ENCODE measurements around the gene MPP3. TPM values are rescaled to one million over a fixed set of nuclear protein-coding genes. Genes with fewer than 3 reads are reported as not detected.
"Not testable (repeated sequence)": the region's sequence is repeated elsewhere in the genome, so short reads cannot be mapped to it uniquely, and the experiment has no call there.

Gene MPP3
- total RNA-seq, 4 donors from 2014 or later = 1.6 to 16.1 (median 10.5) TPM

DNA sequence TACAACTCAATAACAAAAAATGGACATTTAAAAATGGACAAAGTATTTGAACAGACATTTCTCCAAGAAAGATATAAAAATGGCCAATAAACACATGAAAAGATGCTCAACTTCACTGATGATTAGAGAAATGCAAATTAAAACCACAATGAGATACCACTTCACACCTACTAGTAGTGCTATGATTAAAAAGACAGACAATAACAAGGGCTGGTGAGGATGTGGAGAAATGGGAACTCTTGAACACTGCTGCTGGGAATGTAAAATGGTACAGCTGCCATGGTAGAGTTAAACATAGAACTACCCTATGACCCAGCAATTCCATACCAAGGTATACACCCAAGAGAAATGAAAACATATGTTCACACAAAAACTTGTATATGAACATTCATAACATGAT is 27.8 kb downstream of the MPP3 start:
- DNase-seq = no peak
- Histone ChIP-seq H3K27me3 (no peaks in the 10 kb centered on the region), H3K9me3 (no peaks in the 10 kb centered on the region), H3K4me3 (no peak overlapping the region), H3K36me3 (no peaks in the 10 kb centered on the region), H3K27ac (no peak overlapping the region), H3K4me1 (no peaks in the 10 kb centered on the region)
- TF ChIP-seq, protein P1, sequence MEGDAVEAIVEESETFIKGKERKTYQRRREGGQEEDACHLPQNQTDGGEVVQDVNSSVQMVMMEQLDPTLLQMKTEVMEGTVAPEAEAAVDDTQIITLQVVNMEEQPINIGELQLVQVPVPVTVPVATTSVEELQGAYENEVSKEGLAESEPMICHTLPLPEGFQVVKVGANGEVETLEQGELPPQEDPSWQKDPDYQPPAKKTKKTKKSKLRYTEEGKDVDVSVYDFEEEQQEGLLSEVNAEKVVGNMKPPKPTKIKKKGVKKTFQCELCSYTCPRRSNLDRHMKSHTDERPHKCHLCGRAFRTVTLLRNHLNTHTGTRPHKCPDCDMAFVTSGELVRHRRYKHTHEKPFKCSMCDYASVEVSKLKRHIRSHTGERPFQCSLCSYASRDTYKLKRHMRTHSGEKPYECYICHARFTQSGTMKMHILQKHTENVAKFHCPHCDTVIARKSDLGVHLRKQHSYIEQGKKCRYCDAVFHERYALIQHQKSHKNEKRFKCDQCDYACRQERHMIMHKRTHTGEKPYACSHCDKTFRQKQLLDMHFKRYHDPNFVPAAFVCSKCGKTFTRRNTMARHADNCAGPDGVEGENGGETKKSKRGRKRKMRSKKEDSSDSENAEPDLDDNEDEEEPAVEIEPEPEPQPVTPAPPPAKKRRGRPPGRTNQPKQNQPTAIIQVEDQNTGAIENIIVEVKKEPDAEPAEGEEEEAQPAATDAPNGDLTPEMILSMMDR (IDR thresholded peaks at IDR 0.05) = no peak
- no peak for TF ChIP-seq POLR2A (IDR thresholded peaks at IDR 0.05)

DNA sequence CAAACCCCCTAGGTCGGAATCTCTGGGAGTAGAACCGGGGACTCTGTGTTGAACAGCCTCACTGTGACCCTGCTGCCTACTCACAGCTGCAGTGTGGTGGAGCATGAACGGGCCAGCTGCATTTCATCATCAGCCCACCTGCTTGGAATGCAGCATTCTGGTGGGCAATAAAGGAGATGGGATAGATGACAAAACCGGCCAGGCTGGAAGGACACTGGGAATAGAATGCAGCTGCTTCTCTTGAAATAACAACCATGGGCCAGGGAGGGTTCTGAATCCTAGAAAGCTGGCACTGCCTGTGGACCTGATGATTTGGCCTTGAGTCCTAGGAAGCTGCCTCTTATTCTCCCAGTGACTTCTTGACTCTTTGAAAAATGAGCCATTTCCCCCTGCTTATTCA is 29.2 kb downstream of the MPP3 start:
- Histone ChIP-seq H3K27ac (no peak overlapping the region), H3K27me3 (no peaks in the 10 kb centered on the region), H3K4me3 (no peak overlapping the region), H3K9me3 (no peaks in the 10 kb centered on the region), H3K4me1 (no peaks in the 10 kb centered on the region), H3K36me3 (no peaks in the 10 kb centered on the region)
- TF ChIP-seq POLR2A (IDR thresholded peaks at IDR 0.05) = no peak
- TF ChIP-seq, protein P1 (IDR thresholded peaks at IDR 0.05) = no peak
- no peak for DNase-seq

DNA sequence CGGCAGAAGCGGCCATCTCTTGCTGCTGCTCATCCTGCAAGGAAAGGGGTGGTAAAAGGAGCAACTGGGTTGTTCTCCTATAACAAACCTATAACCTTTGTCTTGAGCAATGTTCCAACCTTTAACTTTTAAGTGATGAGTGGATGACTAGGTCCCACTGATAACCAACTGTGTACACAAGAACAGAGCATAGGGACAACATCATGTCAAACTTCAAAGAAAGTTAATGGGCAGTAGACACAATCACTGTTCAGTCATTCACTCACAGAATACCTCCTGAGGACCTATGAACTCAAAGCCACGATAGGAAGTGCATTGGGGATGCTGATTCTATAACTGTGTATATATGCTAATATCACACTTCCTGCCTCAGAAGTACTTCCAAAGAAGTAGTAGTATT is 31.1 kb downstream of the MPP3 start:
- DNase-seq = no peak
- no peaks in the 10 kb centered on the region for H3K27me3 ChIP-seq
- no peak overlapping the region for H3K27ac ChIP-seq
- TF ChIP-seq, protein P1 (IDR thresholded peaks at IDR 0.05) = no peak
- no peak for TF ChIP-seq POLR2A (IDR thresholded peaks at IDR 0.05)
- H3K36me3 ChIP-seq = no peaks in the 10 kb centered on the region
- H3K9me3 ChIP-seq = no peaks in the 10 kb centered on the region
- no peaks in the 10 kb centered on the region for H3K4me1 ChIP-seq
- no peak overlapping the region for H3K4me3 ChIP-seq

DNA sequence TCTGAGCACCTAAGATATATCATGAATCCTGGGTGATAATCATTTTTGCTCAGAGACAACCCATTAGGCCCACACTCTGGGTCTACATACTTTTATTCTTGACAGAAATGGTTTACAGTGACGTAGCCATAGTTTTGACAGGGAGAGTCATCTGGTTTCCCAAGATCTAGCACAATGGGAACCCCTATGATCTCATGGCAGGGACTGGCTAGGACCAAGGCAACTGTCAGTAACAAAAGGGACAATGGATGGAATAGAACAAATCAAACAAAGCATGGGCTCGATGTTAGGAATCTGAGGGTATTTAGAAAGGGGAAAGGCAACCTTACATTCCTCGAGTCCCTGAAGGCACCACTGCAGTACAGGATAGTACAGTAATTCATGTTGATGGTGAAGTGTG is 32.2 kb downstream of the MPP3 start:
- Histone ChIP-seq H3K27me3 (no peaks in the 10 kb centered on the region), H3K27ac (no peak overlapping the region), H3K9me3 (no peaks in the 10 kb centered on the region), H3K36me3 (no peaks in the 10 kb centered on the region), H3K4me3 (no peak overlapping the region), H3K4me1 (no peaks in the 10 kb centered on the region)
- DNase-seq = no peak
- TF ChIP-seq POLR2A (IDR thresholded peaks at IDR 0.05) = no peak
- TF ChIP-seq, protein P1 (IDR thresholded peaks at IDR 0.05) = no peak

DNA sequence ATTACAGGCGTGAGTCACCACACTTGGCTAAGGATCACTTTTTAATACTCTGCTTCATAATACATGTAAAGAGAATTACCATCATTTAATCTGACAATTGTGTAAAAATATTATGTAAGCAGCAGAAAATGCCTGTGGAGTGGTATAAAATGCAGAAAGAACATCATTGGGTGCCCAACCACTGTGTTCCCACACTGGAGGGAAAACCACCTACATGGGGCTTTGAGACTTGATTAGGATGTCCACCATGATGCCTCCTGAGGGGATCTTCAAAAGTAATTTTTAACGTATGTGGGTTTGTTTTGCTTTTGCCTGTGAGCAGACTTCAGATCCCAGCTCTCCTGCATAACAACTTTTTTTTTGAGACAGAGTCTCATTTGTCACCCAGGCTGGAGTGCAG is 33.9 kb downstream of the MPP3 start:
- no peak overlapping the region for H3K4me3 ChIP-seq
- no peaks in the 10 kb centered on the region for H3K9me3 ChIP-seq
- no peak overlapping the region for H3K27ac ChIP-seq
- DNase-seq = no peak
- H3K4me1 ChIP-seq = no peaks in the 10 kb centered on the region
- H3K27me3 ChIP-seq = no peaks in the 10 kb centered on the region
- no peaks in the 10 kb centered on the region for H3K36me3 ChIP-seq
- TF ChIP-seq, protein P1 (IDR thresholded peaks at IDR 0.05) = no peak
- no peak for TF ChIP-seq POLR2A (IDR thresholded peaks at IDR 0.05)

DNA sequence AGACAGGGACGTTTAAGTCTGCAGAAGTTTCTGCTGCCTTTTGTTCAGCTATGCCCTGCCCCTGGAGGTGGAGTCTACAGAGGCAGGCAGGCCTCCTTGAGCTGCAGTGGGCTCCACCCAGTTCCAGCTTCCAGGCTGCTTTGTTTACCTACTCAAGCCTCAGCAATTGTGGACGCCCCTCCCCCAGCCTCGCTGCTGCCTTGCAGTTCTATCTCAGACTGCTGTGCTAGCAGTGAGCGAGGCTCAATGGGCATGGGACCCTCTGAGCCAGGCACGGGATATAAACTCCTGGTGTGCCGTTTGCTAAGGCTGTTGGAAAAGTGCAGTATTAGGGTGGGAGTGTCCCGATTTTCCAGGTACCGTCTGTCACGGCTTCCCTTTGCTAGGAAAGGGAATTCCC is 34.9 kb downstream of the MPP3 start:
- not testable (repeated sequence) for H3K4me3 ChIP-seq, H3K27ac ChIP-seq, H3K9me3 ChIP-seq, H3K4me1 ChIP-seq, H3K36me3 ChIP-seq, DNase-seq, H3K27me3 ChIP-seq

DNA sequence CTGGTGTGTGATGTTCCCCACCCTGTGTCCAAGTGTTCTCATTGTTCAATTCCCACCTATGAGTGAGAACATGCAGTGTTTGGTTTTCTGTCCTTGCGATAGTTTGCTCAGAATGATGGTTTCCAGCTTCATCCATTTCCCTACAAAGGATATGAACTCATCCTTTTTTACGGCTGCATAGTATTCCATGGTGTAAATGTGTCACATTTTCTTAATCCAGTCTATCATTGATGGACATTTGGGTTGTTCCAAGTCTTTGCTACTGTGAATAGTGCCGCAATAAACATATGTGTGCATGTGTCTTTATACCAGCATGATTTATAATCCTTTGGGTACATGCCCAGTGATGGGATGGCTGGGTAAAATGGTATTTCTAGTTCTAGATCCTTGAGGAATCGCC is 40.3 kb downstream of the MPP3 start:
- H3K27me3 ChIP-seq, H3K27ac ChIP-seq, H3K4me3 ChIP-seq, H3K9me3 ChIP-seq, H3K36me3 ChIP-seq, DNase-seq, H3K4me1 ChIP-seq: not testable (repeated sequence)
